MM.1S (cell line): Measurements from ENCODE around the gene NEFH.

ENCODE experiments used
- DNase-seq: peaks from one replicate; pipeline ENCODE4 v3.0.0-alpha.2; 2015
- H2AFZ ChIP-seq: fragments of 300-600 bp; sonication (generic); 2 replicates; pipeline ENCODE4 v1.6.0; 2016; ENCODE audit warnings: antibody characterized with exemption, low read length
- H3F3A ChIP-seq: fragments of 300-600 bp; sonication (generic); 2 replicates; pipeline ENCODE4 v1.6.1; 2016; ENCODE audit warnings: mild to moderate bottlenecking, antibody characterized with exemption, low read length, moderate library complexity, mixed read lengths; ENCODE audit not compliant: insufficient read depth
- H3K27ac ChIP-seq: fragments of 300-600 bp; sonication (generic); 2 replicates; pipeline ENCODE4 v1.5.1; 2016; ENCODE audit warnings: mild to moderate bottlenecking, low read length
- H3K27me3 ChIP-seq: fragments of 300-600 bp; sonication (generic); replicated peaks from 2 replicates; pipeline ENCODE4 v1.6.0; 2016; ENCODE audit warnings: low read length; ENCODE audit not compliant: insufficient read depth
- H3K36me3 ChIP-seq: fragments of 300-600 bp; sonication (generic); replicated peaks from 2 replicates; pipeline ENCODE4 v1.6.1; 2016; ENCODE audit warnings: mild to moderate bottlenecking, low read length, mixed read lengths; ENCODE audit not compliant: insufficient read depth
- H3K4me1 ChIP-seq: fragments of 300-600 bp; sonication (generic); 2 replicates; pipeline ENCODE4 v1.6.1; 2016; ENCODE audit warnings: low read length, mixed read lengths
- H3K4me2 ChIP-seq: fragments of 300-600 bp; sonication (generic); 2 replicates; pipeline ENCODE4 v1.6.0; 2016; ENCODE audit warnings: low read depth, low read length
- H3K4me3 ChIP-seq: fragments of 300-600 bp; sonication (generic); 2 replicates; pipeline ENCODE4 v1.5.1; 2016; ENCODE audit warnings: low read length, mixed read lengths
- H3K79me2 ChIP-seq: fragments of 300-600 bp; sonication (generic); 2 replicates; pipeline ENCODE4 v1.6.1; 2016; ENCODE audit warnings: mixed run types, low read length, mixed read lengths
- H3K9ac ChIP-seq: fragments of 300-600 bp; sonication (generic); 2 replicates; pipeline ENCODE4 v1.6.1; 2016; ENCODE audit warnings: low read length, mixed read lengths
- H3K9me2 ChIP-seq: fragments of 300-600 bp; sonication (generic); replicated peaks from 2 replicates; pipeline ENCODE4 v1.6.1; 2016; ENCODE audit warnings: mild to moderate bottlenecking, low read length, mixed read lengths; ENCODE audit not compliant: insufficient read depth
- H3K9me3 ChIP-seq: fragments of 300-600 bp; sonication (generic); replicated peaks from 2 replicates; pipeline ENCODE4 v1.6.1; 2016; ENCODE audit warnings: mild to moderate bottlenecking, low read length, mixed read lengths; ENCODE audit not compliant: insufficient read depth
- H4K20me1 ChIP-seq: fragments of 300-600 bp; sonication (generic); 2 replicates; pipeline ENCODE4 v1.6.1; 2016; ENCODE audit warnings: mild to moderate bottlenecking, low read length, moderate library complexity, mixed read lengths; ENCODE audit not compliant: insufficient read depth
- CTCF ChIP-seq: fragments of 300-600 bp; sonication (generic); IDR thresholded peaks from 2 replicates; pipeline ENCODE4 v1.5.1; 2016; ENCODE audit warnings: antibody characterized with exemption, low read length, mixed read lengths
- EZH2 ChIP-seq: fragments of 300-600 bp; sonication (generic); optimal IDR thresholded peaks from 2 replicates; pipeline ENCODE3; 2017; ENCODE audit warnings: low read depth, mild to moderate bottlenecking, antibody characterized with exemption, low read length, mixed read lengths
- EZH2phosphoT487 ChIP-seq: fragments of 300-600 bp; sonication (generic); IDR thresholded peaks from 2 replicates; pipeline ENCODE4 v1.6.1; 2018; ENCODE audit warnings: antibody characterized with exemption, low read length

NEFH gene

GRCh38 chr22:29480262-29480511, 169 bp downstream of the NEFH start:
- TF ChIP-seq CTCF (no peak), EZH2 (no peak), EZH2phosphoT487 (no peak)
- Histone ChIP-seq H2AFZ (no peak overlapping the region), H3K27me3 (peaks cover 26% of the 10 kb centered on the region), H3K9me3 (no peaks in the 10 kb centered on the region), H3K9ac (no peak overlapping the region), H4K20me1 (no peaks in the 10 kb centered on the region), H3K4me1 (no peaks in the 10 kb centered on the region), H3K36me3 (no peaks in the 10 kb centered on the region), H3K4me3 (no peak overlapping the region), H3K79me2 (no peaks in the 10 kb centered on the region), H3K9me2 (no peaks in the 10 kb centered on the region), H3K4me2 (no peak overlapping the region), H3K27ac (no peak overlapping the region), H3F3A (no peaks in the 10 kb centered on the region)
- no peak for DNase-seq

GRCh38 chr22:29480512-29481264, 670 bp downstream of the NEFH start:
- no peak overlapping the region for H3K4me3 ChIP-seq
- no peaks in the 10 kb centered on the region for H3K36me3 ChIP-seq
- peaks cover 21% of the 10 kb centered on the region for H3K27me3 ChIP-seq
- H3K9me3 ChIP-seq = no peaks in the 10 kb centered on the region
- H3K79me2 ChIP-seq = no peaks in the 10 kb centered on the region
- H3F3A ChIP-seq = no peaks in the 10 kb centered on the region
- H3K9me2 ChIP-seq = no peaks in the 10 kb centered on the region
- no peak overlapping the region for H3K27ac ChIP-seq
- H4K20me1 ChIP-seq = no peaks in the 10 kb centered on the region
- TF ChIP-seq EZH2 (no peak), CTCF (no peak), EZH2phosphoT487 (no peak)
- no peak overlapping the region for H3K4me2 ChIP-seq
- H2AFZ ChIP-seq = no peak overlapping the region
- no peak overlapping the region for H3K9ac ChIP-seq
- H3K4me1 ChIP-seq = no peaks in the 10 kb centered on the region
- no peak for DNase-seq

- Histone ChIP-seq H3K9me3 (no peaks in the 10 kb centered on the region), H3F3A (no peaks in the 10 kb centered on the region), H3K36me3 (no peaks in the 10 kb centered on the region), H3K79me2 (no peaks in the 10 kb centered on the region), H3K27me3 (peaks cover 13% of the 10 kb centered on the region), H3K9ac (no peak overlapping the region), H3K4me1 (no peaks in the 10 kb centered on the region), H3K9me2 (no peaks in the 10 kb centered on the region), H3K27ac (no peak overlapping the region), H2AFZ (no peak overlapping the region), H4K20me1 (no peaks in the 10 kb centered on the region), H3K4me3 (no peak overlapping the region), H3K4me2 (no peak overlapping the region)
- TF ChIP-seq CTCF (no peak), EZH2phosphoT487 (no peak), EZH2 (no peak)
- DNase-seq = no peak
Measured at GRCh38 chr22:29481265-29482000, 1.4 kb downstream of the NEFH start.
